G401.6 (cell line): ENCODE data around the gene TOP1.

Experiments used
- FAIRE-seq: peaks from 2 replicates; lab custom pipeline; 2012; peaks lifted over from hg19 to GRCh38; lab: Jason Lieb, UNC

The TOP1 gene

GRCh38 chr20:41147767-41148191, 119.2 kb downstream of the TOP1 start:
- FAIRE-seq: no peak

- no peak for FAIRE-seq
These were observed 120.3 kb downstream of the TOP1 start for GRCh38 chr20:41148942-41149341.

- FAIRE-seq: no peak
These were observed 122.0 kb downstream of the TOP1 start for GRCh38 chr20:41150664-41151063.

- no peak for FAIRE-seq
These were observed 122.7 kb downstream of the TOP1 start for GRCh38 chr20:41151134-41151869.

- FAIRE-seq: no peak
These were observed 123.6 kb downstream of the TOP1 start for GRCh38 chr20:41152108-41152757.

- no peak for FAIRE-seq
These were observed 126.0 kb downstream of the TOP1 start for GRCh38 chr20:41154436-41155176.

- no peak for FAIRE-seq
These were observed 126.6 kb downstream of the TOP1 start for GRCh38 chr20:41155261-41155660.

GRCh38 chr20:41158082-41158625, 129.5 kb downstream of the TOP1 start:
- FAIRE-seq: no peak

GRCh38 chr20:41159547-41159946, 130.9 kb downstream of the TOP1 start:
- FAIRE-seq: no peak

GRCh38 chr20:41160686-41161085, 132.1 kb downstream of the TOP1 start:
- FAIRE-seq: no peak

GRCh38 chr20:41161886-41162285, 133.3 kb downstream of the TOP1 start:
- FAIRE-seq: no peak

GRCh38 chr20:41162396-41162795, 133.8 kb downstream of the TOP1 start:
- no peak for FAIRE-seq

GRCh38 chr20:41163821-41164220, 135.2 kb downstream of the TOP1 start:
- FAIRE-seq: no peak

GRCh38 chr20:41165001-41165882, 136.6 kb downstream of the TOP1 start:
- no peak for FAIRE-seq

- FAIRE-seq: no peak
These were observed 137.8 kb downstream of the TOP1 start for GRCh38 chr20:41166201-41167117.

- FAIRE-seq: no peak
These were observed 138.5 kb downstream of the TOP1 start for GRCh38 chr20:41167118-41167470.

- no peak for FAIRE-seq
These were observed 139.0 kb downstream of the TOP1 start for GRCh38 chr20:41167481-41168253.

- FAIRE-seq: no peak
These were observed 139.9 kb downstream of the TOP1 start for GRCh38 chr20:41168281-41169161.

- FAIRE-seq: no peak
These were observed 140.6 kb downstream of the TOP1 start for GRCh38 chr20:41169162-41169690.
